Right forelimb (tissue), 1 donor: ENCODE data around the gene F3.
A peak's percentile ranks its signal among the peaks of the same experiment; 100 is the strongest.
"Not testable (repeated sequence)": the region's sequence is repeated elsewhere in the genome, so short reads cannot be mapped to it uniquely, and the experiment has no call there.

ENCODE experiments used
- DNase-seq: peaks from one replicate; pipeline ENCODE4 v3.0.0-alpha.2; 2018

F3 gene

GRCh38 chr1:94541246-94542087, at the start of gene F3:
F3 (minus strand) TSS chr1:94541759; CDS start chr1:94541636, 123 bp downstream.
- peak; percentile 89 for DNase-seq

GRCh38 chr1:94590203-94591137, 48.9 kb upstream of the F3 start:
- no peak for DNase-seq

GRCh38 chr1:94589728-94590127, 48.2 kb upstream of the F3 start:
- no peak for DNase-seq

GRCh38 chr1:94582565-94582964, 41.0 kb upstream of the F3 start:
- DNase-seq = no peak

- no peak for DNase-seq
Measured at GRCh38 chr1:94580367-94581115, 39.0 kb upstream of the F3 start.

GRCh38 chr1:94579876-94580294, 38.3 kb upstream of the F3 start:
- no peak for DNase-seq

GRCh38 chr1:94578856-94579255, 37.3 kb upstream of the F3 start:
- DNase-seq = no peak

GRCh38 chr1:94573917-94574316, 32.4 kb upstream of the F3 start:
- not testable (repeated sequence) for DNase-seq

GRCh38 chr1:94572780-94573179, 31.2 kb upstream of the F3 start:
- DNase-seq = no peak

GRCh38 chr1:94570965-94571364, 29.4 kb upstream of the F3 start:
- not testable (repeated sequence) for DNase-seq

GRCh38 chr1:94568806-94569205, 27.2 kb upstream of the F3 start:
- not testable (repeated sequence) for DNase-seq

GRCh38 chr1:94567975-94568607, 26.5 kb upstream of the F3 start:
- not testable (repeated sequence) for DNase-seq

- not testable (repeated sequence) for DNase-seq
Measured at GRCh38 chr1:94566436-94566835, 24.9 kb upstream of the F3 start.

GRCh38 chr1:94565901-94566300, 24.3 kb upstream of the F3 start:
- DNase-seq = no peak

GRCh38 chr1:94562519-94563260, 21.1 kb upstream of the F3 start:
- DNase-seq = no peak

GRCh38 chr1:94560333-94560732, 18.8 kb upstream of the F3 start:
- no peak for DNase-seq

- DNase-seq = no peak
Measured at GRCh38 chr1:94559921-94560320, 18.4 kb upstream of the F3 start.

- no peak for DNase-seq
Measured at GRCh38 chr1:94555091-94555490, 13.5 kb upstream of the F3 start.

GRCh38 chr1:94554580-94554979, 13.0 kb upstream of the F3 start:
- no peak for DNase-seq

GRCh38 chr1:94553931-94554330, 12.4 kb upstream of the F3 start:
- no peak for DNase-seq

GRCh38 chr1:94553323-94553730, 11.8 kb upstream of the F3 start:
- no peak for DNase-seq
